ENCODE data around the gene MYO9A.
"Not testable (repeated sequence)": the region's sequence is repeated elsewhere in the genome, so short reads cannot be mapped to it uniquely, and the experiment has no call there.

MYO9A gene

DNA sequence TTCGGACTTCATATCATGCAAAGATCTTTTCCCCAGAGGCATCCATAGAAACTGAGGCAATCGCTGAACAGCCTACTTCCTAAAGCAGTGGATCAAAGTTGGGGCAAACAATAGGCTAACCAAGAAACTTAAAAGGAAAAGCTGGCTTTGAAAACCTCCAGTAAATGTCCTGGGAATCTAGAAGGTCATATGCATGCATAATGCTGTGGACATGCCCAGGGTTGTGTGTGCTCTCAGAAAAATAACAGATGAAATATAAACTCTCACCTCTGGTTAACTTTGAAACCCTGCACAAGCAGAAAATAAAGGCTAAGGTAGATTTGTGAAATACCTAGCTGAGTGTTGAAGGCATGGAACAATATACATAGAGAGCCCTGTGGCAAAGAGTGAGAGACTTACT, 96.3 kb downstream of the MYO9A start:
- Histone ChIP-seq H3K4me3 (ENCODE audit: low read length in 2 of 2) (no peak overlapping the region), H3K4me1 (ENCODE audit: control insufficient read depth in 2 of 2, insufficient read depth in 2 of 2, low read length in 2 of 2) (no peaks in the 10 kb centered on the region), H3K27ac (ENCODE audit: low read depth in 2 of 2, low read length in 2 of 2) (no peak overlapping the region), H3K9ac (ENCODE audit: low read depth in 1 of 2, low read length in 2 of 2) (no peak overlapping the region), H3K36me3 (ENCODE audit: control insufficient read depth in 2 of 2, insufficient read depth in 2 of 2, low read length in 2 of 2) (peaks cover 5 to 7% of the 10 kb centered on the region in 2 donors), H3K9me3 (ENCODE audit: control insufficient read depth in 2 of 2, low read length in 2 of 2) (no peaks in the 10 kb centered on the region), H3K27me3 (ENCODE audit: control insufficient read depth in 2 of 2, insufficient read depth in 2 of 2, low read length in 2 of 2) (no peaks in the 10 kb centered on the region)

DNA sequence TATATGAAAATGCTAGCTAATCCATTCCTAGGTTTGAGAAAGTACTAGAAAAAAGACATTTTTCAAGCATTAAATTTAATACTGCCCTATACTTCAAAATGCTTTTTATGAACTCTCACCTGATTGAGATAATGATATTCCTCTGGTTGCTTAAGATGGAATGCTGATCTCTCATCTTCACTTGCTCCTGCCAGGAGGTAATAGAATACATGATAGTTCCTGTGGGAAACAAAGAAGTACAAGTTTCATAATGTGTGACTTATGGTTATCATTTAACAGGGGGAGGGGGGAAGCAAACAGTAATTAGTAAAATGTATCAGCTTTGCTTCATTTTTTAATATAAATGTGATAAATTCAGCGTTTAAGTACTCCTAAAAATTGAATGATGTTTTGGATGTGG, 97.2 kb downstream of the MYO9A start:
- no peak overlapping the region for H3K4me3 ChIP-seq (ENCODE audit: low read length in 2 of 2)
- no peaks in the 10 kb centered on the region for H3K9me3 ChIP-seq (ENCODE audit: control insufficient read depth in 2 of 2, low read length in 2 of 2)
- peaks cover 5 to 7% of the 10 kb centered on the region in 2 donors for H3K36me3 ChIP-seq (ENCODE audit: control insufficient read depth in 2 of 2, insufficient read depth in 2 of 2, low read length in 2 of 2)
- no peak overlapping the region for H3K9ac ChIP-seq (ENCODE audit: low read depth in 1 of 2, low read length in 2 of 2)
- no peaks in the 10 kb centered on the region for H3K27me3 ChIP-seq (ENCODE audit: control insufficient read depth in 2 of 2, insufficient read depth in 2 of 2, low read length in 2 of 2)
- H3K27ac ChIP-seq (ENCODE audit: low read depth in 2 of 2, low read length in 2 of 2) = no peak overlapping the region
- no peaks in the 10 kb centered on the region for H3K4me1 ChIP-seq (ENCODE audit: control insufficient read depth in 2 of 2, insufficient read depth in 2 of 2, low read length in 2 of 2)

DNA sequence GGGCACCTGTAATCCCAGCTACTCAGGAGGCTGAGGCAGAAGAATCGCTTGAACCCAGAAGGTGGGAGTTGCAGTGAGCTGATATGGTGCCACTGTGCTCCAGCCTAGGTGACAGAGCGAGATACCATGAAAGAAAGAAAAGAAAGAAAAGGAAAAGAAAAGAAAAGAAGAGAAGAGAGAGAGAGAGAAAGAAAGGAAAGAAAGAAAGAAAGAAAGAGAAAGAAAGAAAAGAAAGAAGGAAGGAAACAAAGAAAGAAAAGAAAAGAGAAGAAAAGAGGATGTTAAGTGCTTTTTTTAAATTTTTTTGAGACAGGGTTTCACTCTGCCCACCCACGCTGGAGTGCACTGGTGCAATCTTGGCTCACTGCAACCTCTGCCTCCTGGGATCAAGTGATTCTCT, 103.4 kb downstream of the MYO9A start:
- not testable (repeated sequence) for H3K27me3 ChIP-seq (ENCODE audit: control insufficient read depth in 2 of 2, insufficient read depth in 2 of 2, low read length in 2 of 2); H3K9me3 ChIP-seq (ENCODE audit: control insufficient read depth in 2 of 2, low read length in 2 of 2); H3K27ac ChIP-seq (ENCODE audit: low read depth in 2 of 2, low read length in 2 of 2); H3K36me3 ChIP-seq (ENCODE audit: control insufficient read depth in 2 of 2, insufficient read depth in 2 of 2, low read length in 2 of 2); H3K4me1 ChIP-seq (ENCODE audit: control insufficient read depth in 2 of 2, insufficient read depth in 2 of 2, low read length in 2 of 2); H3K9ac ChIP-seq (ENCODE audit: low read depth in 1 of 2, low read length in 2 of 2); H3K4me3 ChIP-seq (ENCODE audit: low read length in 2 of 2)

DNA sequence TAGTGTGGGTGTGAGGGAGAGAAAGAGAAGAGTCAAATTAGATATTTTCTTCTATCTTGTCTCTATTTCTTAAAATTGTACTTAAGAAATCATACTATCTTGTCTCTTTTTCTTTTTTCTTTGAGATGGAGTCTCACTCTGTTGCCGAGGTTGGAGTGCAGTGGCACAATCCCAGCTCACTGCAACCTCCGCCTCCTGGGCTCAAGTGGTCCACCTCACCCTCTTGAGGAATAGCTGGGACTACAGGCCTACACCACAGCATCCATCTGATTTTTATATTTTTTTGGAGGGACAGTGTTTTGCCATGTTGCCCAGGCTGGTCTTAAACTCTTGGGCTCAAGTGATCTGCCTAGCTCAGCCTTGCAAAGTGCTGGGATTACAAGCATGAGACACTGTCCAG, 104.2 kb downstream of the MYO9A start:
- Histone ChIP-seq H3K9ac (ENCODE audit: low read depth in 1 of 2, low read length in 2 of 2) (no peak overlapping the region), H3K36me3 (ENCODE audit: control insufficient read depth in 2 of 2, insufficient read depth in 2 of 2, low read length in 2 of 2) (peaks cover 2 to 7% of the 10 kb centered on the region in 2 donors), H3K4me3 (ENCODE audit: low read length in 2 of 2) (no peak overlapping the region), H3K9me3 (ENCODE audit: control insufficient read depth in 2 of 2, low read length in 2 of 2) (no peaks in the 10 kb centered on the region), H3K4me1 (ENCODE audit: control insufficient read depth in 2 of 2, insufficient read depth in 2 of 2, low read length in 2 of 2) (no peaks in the 10 kb centered on the region), H3K27ac (ENCODE audit: low read depth in 2 of 2, low read length in 2 of 2) (no peak overlapping the region), H3K27me3 (ENCODE audit: control insufficient read depth in 2 of 2, insufficient read depth in 2 of 2, low read length in 2 of 2) (no peaks in the 10 kb centered on the region)

DNA sequence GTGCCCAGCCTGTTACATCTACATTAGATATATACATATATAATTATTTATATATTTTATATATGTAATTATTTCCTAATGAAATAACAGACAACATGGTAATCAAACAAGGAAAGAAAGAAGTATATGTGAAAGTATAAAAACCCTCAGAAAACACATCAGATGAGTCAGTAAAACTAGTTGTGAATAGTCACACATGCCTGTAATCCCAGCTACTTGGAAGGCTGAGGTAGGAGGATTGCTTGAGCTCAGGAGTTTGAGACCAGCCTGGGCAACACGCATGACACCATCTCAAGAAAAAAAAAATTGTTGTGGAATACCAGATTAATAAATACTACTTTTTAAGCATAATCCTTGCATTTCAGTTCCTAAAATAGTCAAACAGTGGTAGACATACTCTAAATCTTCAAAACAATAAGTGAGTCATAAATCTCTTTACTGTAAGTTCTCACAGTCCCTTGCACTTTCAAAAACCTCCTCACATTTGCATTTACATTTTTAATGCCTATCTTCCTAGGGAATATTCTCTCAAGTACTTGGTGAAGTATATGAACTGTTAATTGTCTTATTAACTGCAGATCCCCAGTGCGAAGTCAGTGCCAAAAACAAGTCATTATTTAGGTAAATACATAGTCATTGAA, 106.5 kb downstream of the MYO9A start:
- H3K27me3 ChIP-seq (ENCODE audit: control insufficient read depth in 2 of 2, insufficient read depth in 2 of 2, low read length in 2 of 2) = no peaks in the 10 kb centered on the region
- no peak overlapping the region for H3K4me3 ChIP-seq (ENCODE audit: low read length in 2 of 2)
- H3K36me3 ChIP-seq (ENCODE audit: control insufficient read depth in 2 of 2, insufficient read depth in 2 of 2, low read length in 2 of 2) = peaks cover 10 to 14% of the 10 kb centered on the region in 2 donors
- no peak overlapping the region for H3K27ac ChIP-seq (ENCODE audit: low read depth in 2 of 2, low read length in 2 of 2)
- no peak overlapping the region for H3K9ac ChIP-seq (ENCODE audit: low read depth in 1 of 2, low read length in 2 of 2)
- H3K4me1 ChIP-seq (ENCODE audit: control insufficient read depth in 2 of 2, insufficient read depth in 2 of 2, low read length in 2 of 2) = no peaks in the 10 kb centered on the region
- H3K9me3 ChIP-seq (ENCODE audit: control insufficient read depth in 2 of 2, low read length in 2 of 2) = no peaks in the 10 kb centered on the region

DNA sequence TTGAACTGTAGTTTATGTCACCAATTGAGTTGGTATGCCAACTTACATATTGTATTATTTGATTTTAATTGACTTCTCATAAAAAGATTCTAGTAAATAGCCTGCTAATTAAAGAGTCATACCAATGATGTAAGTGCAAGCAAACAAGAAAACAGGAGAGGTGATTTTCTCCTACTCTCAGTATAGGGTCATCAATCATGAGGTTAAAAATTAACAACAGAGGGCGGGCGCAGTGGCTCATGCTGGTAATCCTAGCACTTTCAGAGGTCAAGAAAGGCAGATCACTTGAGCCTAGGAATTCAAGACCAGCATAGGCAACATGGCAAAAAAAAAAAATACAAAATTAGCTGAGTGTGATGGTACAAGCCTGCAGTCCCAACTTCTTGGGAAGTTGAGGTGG, 108.7 kb downstream of the MYO9A start:
- no peak overlapping the region for H3K9ac ChIP-seq (ENCODE audit: low read depth in 1 of 2, low read length in 2 of 2)
- no peaks in the 10 kb centered on the region for H3K27me3 ChIP-seq (ENCODE audit: control insufficient read depth in 2 of 2, insufficient read depth in 2 of 2, low read length in 2 of 2)
- no peaks in the 10 kb centered on the region for H3K9me3 ChIP-seq (ENCODE audit: control insufficient read depth in 2 of 2, low read length in 2 of 2)
- no peak overlapping the region for H3K4me3 ChIP-seq (ENCODE audit: low read length in 2 of 2)
- peaks cover 10 to 14% of the 10 kb centered on the region in 2 donors for H3K36me3 ChIP-seq (ENCODE audit: control insufficient read depth in 2 of 2, insufficient read depth in 2 of 2, low read length in 2 of 2)
- no peaks in the 10 kb centered on the region for H3K4me1 ChIP-seq (ENCODE audit: control insufficient read depth in 2 of 2, insufficient read depth in 2 of 2, low read length in 2 of 2)
- H3K27ac ChIP-seq (ENCODE audit: low read depth in 2 of 2, low read length in 2 of 2) = no peak overlapping the region

DNA sequence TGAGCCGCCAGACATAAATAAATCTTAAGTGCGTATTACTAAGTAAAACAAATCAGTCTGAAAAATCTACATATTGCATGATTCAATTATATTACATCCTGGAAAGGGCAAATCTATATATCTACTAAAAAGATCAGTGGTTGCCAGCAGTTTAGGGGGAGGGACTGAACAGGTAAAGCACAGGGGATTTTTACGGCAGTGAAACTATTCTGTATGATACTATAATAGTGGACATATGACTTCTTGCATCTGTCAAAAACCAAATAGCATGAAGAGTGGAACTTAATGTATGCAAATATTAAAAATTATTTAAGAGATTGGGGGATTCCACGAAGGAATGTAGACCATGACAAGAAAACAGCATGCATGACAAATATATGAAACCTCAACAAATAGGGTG, 111.6 kb downstream of the MYO9A start:
- no peak overlapping the region for H3K4me3 ChIP-seq (ENCODE audit: low read length in 2 of 2)
- H3K9ac ChIP-seq (ENCODE audit: low read depth in 1 of 2, low read length in 2 of 2) = no peak overlapping the region
- H3K36me3 ChIP-seq (ENCODE audit: control insufficient read depth in 2 of 2, insufficient read depth in 2 of 2, low read length in 2 of 2) = peaks cover 12 to 14% of the 10 kb centered on the region in 2 donors
- H3K9me3 ChIP-seq (ENCODE audit: control insufficient read depth in 2 of 2, low read length in 2 of 2) = no peaks in the 10 kb centered on the region
- no peaks in the 10 kb centered on the region for H3K4me1 ChIP-seq (ENCODE audit: control insufficient read depth in 2 of 2, insufficient read depth in 2 of 2, low read length in 2 of 2)
- no peak overlapping the region for H3K27ac ChIP-seq (ENCODE audit: low read depth in 2 of 2, low read length in 2 of 2)
- H3K27me3 ChIP-seq (ENCODE audit: control insufficient read depth in 2 of 2, insufficient read depth in 2 of 2, low read length in 2 of 2) = no peaks in the 10 kb centered on the region

DNA sequence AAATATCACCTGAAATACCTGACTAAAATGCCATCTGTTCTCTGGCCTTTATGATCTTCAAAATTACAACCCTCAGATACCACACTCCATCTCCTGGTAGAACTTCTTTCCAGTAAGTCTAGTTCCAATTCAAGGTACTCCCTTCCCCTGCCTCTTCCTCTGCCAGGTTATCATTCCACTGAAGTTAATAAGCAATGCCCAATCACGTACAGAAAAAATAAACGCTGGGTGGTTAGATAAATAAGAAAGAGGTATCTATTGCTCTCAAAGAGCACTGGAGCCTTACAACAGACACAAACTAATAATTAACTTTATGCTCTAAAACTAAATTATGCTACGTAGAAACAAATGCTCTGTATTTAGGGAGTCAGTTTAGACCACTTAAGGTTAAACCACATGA, 112.5 kb downstream of the MYO9A start:
- Histone ChIP-seq H3K27ac (ENCODE audit: low read depth in 2 of 2, low read length in 2 of 2) (no peak overlapping the region), H3K9ac (ENCODE audit: low read depth in 1 of 2, low read length in 2 of 2) (no peak overlapping the region), H3K9me3 (ENCODE audit: control insufficient read depth in 2 of 2, low read length in 2 of 2) (no peaks in the 10 kb centered on the region), H3K27me3 (ENCODE audit: control insufficient read depth in 2 of 2, insufficient read depth in 2 of 2, low read length in 2 of 2) (no peaks in the 10 kb centered on the region), H3K36me3 (ENCODE audit: control insufficient read depth in 2 of 2, insufficient read depth in 2 of 2, low read length in 2 of 2) (peaks cover 12 to 14% of the 10 kb centered on the region in 2 donors), H3K4me1 (ENCODE audit: control insufficient read depth in 2 of 2, insufficient read depth in 2 of 2, low read length in 2 of 2) (no peaks in the 10 kb centered on the region), H3K4me3 (ENCODE audit: low read length in 2 of 2) (no peak overlapping the region)

DNA sequence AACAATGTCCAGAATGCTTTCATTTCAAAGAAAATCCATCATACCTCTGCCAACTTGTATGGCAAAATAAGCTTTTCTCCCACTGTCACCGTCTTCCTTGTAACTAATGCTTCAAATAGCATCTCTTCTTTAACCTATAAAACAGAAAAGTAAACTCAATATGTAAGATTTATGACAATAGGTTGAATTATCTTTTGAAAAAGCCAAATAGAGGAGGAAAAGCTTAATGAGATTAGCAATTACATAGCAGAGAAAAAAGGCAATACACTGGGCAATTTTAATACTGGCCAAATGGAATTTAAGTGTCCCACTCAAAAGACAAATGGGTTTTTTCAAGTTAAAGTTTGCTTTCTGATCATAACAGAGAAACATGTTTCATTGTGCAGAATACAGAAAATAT, 118.1 kb downstream of the MYO9A start:
- peaks cover 5 to 11% of the 10 kb centered on the region in 2 donors for H3K36me3 ChIP-seq (ENCODE audit: control insufficient read depth in 2 of 2, insufficient read depth in 2 of 2, low read length in 2 of 2)
- no peaks in the 10 kb centered on the region for H3K9me3 ChIP-seq (ENCODE audit: control insufficient read depth in 2 of 2, low read length in 2 of 2)
- H3K4me1 ChIP-seq (ENCODE audit: control insufficient read depth in 2 of 2, insufficient read depth in 2 of 2, low read length in 2 of 2) = no peaks in the 10 kb centered on the region
- H3K4me3 ChIP-seq (ENCODE audit: low read length in 2 of 2) = no peak overlapping the region
- no peak overlapping the region for H3K9ac ChIP-seq (ENCODE audit: low read depth in 1 of 2, low read length in 2 of 2)
- H3K27me3 ChIP-seq (ENCODE audit: control insufficient read depth in 2 of 2, insufficient read depth in 2 of 2, low read length in 2 of 2) = no peaks in the 10 kb centered on the region
- no peak overlapping the region for H3K27ac ChIP-seq (ENCODE audit: low read depth in 2 of 2, low read length in 2 of 2)

DNA sequence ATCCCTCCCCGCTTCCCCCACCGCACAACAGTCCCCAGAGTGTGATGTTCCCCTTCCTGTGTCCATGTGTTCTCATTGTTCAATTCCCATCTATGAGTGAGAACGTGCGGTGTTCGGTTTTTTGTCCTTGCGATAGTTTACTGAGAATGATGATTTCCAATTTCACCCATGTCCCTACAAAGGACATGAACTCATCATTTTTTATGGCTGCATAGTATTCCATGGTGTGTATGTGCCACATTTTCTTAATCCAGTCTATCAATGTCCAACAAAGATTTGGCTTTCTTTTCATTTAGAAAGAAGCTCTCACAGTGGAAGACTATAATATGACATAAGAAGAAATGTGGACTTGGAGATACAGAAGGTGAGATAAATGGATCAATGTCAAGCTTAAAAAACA, 119.2 kb downstream of the MYO9A start:
- not testable (repeated sequence) for H3K27ac ChIP-seq (ENCODE audit: low read depth in 2 of 2, low read length in 2 of 2); H3K9ac ChIP-seq (ENCODE audit: low read depth in 1 of 2, low read length in 2 of 2); H3K4me3 ChIP-seq (ENCODE audit: low read length in 2 of 2); H3K4me1 ChIP-seq (ENCODE audit: control insufficient read depth in 2 of 2, insufficient read depth in 2 of 2, low read length in 2 of 2); H3K27me3 ChIP-seq (ENCODE audit: control insufficient read depth in 2 of 2, insufficient read depth in 2 of 2, low read length in 2 of 2); H3K9me3 ChIP-seq (ENCODE audit: control insufficient read depth in 2 of 2, low read length in 2 of 2)
- H3K36me3 ChIP-seq (ENCODE audit: control insufficient read depth in 2 of 2, insufficient read depth in 2 of 2, low read length in 2 of 2) = peaks cover 5 to 11% of the 10 kb centered on the region in 2 donors

DNA sequence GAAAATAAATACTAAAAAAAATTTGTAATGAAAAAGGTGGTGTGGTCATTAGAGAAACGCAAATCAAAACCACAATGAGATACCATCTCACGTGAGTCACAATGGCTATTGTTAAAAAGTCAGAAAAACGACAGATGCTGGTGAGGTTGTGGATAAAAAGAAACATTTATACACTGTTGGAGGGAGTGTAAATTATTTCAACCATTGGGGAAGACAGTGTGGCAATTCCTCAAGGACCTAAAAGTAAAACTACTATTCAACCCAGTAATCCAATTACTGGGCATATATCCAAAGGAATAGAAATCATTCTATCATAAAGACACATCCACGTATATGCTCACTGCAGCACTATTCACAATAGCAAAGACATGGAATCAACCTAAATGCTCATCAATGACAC, 120.3 kb downstream of the MYO9A start:
- Histone ChIP-seq H3K4me1 (ENCODE audit: control insufficient read depth in 2 of 2, insufficient read depth in 2 of 2, low read length in 2 of 2) (no peaks in the 10 kb centered on the region), H3K36me3 (ENCODE audit: control insufficient read depth in 2 of 2, insufficient read depth in 2 of 2, low read length in 2 of 2) (peaks cover 5 to 11% of the 10 kb centered on the region in 2 donors), H3K9ac (ENCODE audit: low read depth in 1 of 2, low read length in 2 of 2) (no peak overlapping the region), H3K9me3 (ENCODE audit: control insufficient read depth in 2 of 2, low read length in 2 of 2) (no peaks in the 10 kb centered on the region), H3K4me3 (ENCODE audit: low read length in 2 of 2) (no peak overlapping the region), H3K27ac (ENCODE audit: low read depth in 2 of 2, low read length in 2 of 2) (no peak overlapping the region), H3K27me3 (ENCODE audit: control insufficient read depth in 2 of 2, insufficient read depth in 2 of 2, low read length in 2 of 2) (no peaks in the 10 kb centered on the region)
